GM12892 (cell line): ENCODE measurements around the gene DHX35.

Source experiments
- POLR2A ChIP-seq: IDR thresholded peaks from 2 replicates; pipeline ENCODE4 v1.6.1; 2011; ENCODE audit warnings: low read depth, low read length, control low read depth
- POLR2AphosphoS5 ChIP-seq: IDR thresholded peaks from 2 replicates; pipeline ENCODE4 v1.6.1; 2011; ENCODE audit warnings: low read depth, low read length, control low read depth

DNA sequence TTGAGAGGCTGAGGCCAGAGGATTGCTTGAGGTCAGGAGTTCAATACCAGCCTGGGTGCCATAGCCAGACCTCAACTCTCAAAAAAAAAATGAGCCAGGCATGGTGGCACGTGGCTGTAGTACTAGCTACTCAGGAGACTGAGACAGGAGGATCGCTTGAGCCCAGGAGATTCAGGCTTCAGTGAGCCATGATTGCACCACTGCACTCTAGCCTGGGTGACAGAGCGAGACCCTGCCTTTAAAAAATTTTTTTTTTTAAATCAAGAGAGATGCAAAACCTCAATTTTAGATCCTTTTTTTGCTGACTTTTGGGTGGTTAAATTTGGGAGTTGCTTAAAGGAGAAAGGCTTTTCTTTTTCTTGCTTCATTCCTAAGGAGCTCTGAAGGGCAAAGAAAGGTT, 70.9 kb downstream of the DHX35 start:
- TF ChIP-seq POLR2A (no peak), POLR2AphosphoS5 (no peak)
